ENCODE data around the gene SLK. TPM values are rescaled to one million over a fixed set of nuclear protein-coding genes. Genes with fewer than 3 reads are reported as not detected.

SLK gene
- total and polyA plus RNA-seq, 2 donors (not counting 3 experiments of a cell fraction or from before 2014, with no cell fraction given): 4.5 to 36.0 TPM

- FAIRE-seq (no peak), DNase-seq (ENCODE audit: low read depth, low spot score) (no peak)
- BruUV-seq (replicated peaks): no TSS peak
- H3K4me3 ChIP-seq (replicated peaks in 1 of 3; ENCODE audit: insufficient read depth in 1 of 3, low read depth in 1 of 3, low read length in 3 of 3): no peak overlapping the region
- no peak overlapping the region for H3K27ac ChIP-seq (ENCODE audit: insufficient read depth, low read depth, low read length)
- no peaks in the 10 kb centered on the region for H3K36me3 ChIP-seq (ENCODE audit: control insufficient read depth in 2 of 2, extremely low read depth in 1 of 2, insufficient read depth in 2 of 2, low read length in 2 of 2)
- CTCF ChIA-PET: no interaction called here
- TF ChIP-seq FOS (IDR thresholded peaks at IDR 0.05; ENCODE audit: borderline replicate concordance, insufficient read depth, low read length) (no peak), JUN (IDR thresholded peaks at IDR 0.05; ENCODE audit: borderline replicate concordance, insufficient read depth, insufficient read length, low read depth) (no peak)
- H2AFZ ChIP-seq (ENCODE audit: low read depth, low read length): no peak overlapping the region
- no peaks in the 10 kb centered on the region for H3K79me2 ChIP-seq (ENCODE audit: control insufficient read depth, insufficient read depth, low read length)
- no peaks in the 10 kb centered on the region for H3K4me1 ChIP-seq (ENCODE audit: control insufficient read depth, extremely low read depth, insufficient read depth, low read length)
- intact Hi-C loops (cut with micrococcal nuclease): no loop called here
- POLR2A ChIA-PET: no interaction called here
- no peaks in the 10 kb centered on the region for H3K9me3 ChIP-seq (replicated peaks; ENCODE audit: control insufficient read depth, insufficient read depth, low read length)
- no peaks in the 10 kb centered on the region for H4K20me1 ChIP-seq (replicated peaks; ENCODE audit: control insufficient read depth, extremely low read depth, insufficient read depth, low read length)
- no peaks in the 10 kb centered on the region for H3K27me3 ChIP-seq (ENCODE audit: control insufficient read depth in 2 of 2, insufficient read depth in 2 of 2, low read length in 2 of 2)
- dilution Hi-C loops (cut with MboI; ENCODE audit: extremely low pct_ligation_motif_present, low sequenced_read_pairs): no loop called here
- no peak overlapping the region for H3K4me2 ChIP-seq (ENCODE audit: insufficient read depth, low read length)
- H3K9ac ChIP-seq (replicated peaks; ENCODE audit: extremely low read depth, insufficient read depth, low read length): no peak overlapping the region
- no peaks in the 10 kb centered on the region for H3K9me1 ChIP-seq (replicated peaks; ENCODE audit: control insufficient read depth, extremely low read depth, insufficient read depth, low read length)
These were observed 36.5 kb upstream of the SLK start for GRCh38 chr10:103930449-103930848.

GRCh38 chr10:103930881-103931280 is 36.1 kb upstream of the SLK start:
- POLR2A ChIA-PET: no interaction called here
- Histone ChIP-seq H3K27me3 (ENCODE audit: control insufficient read depth in 2 of 2, insufficient read depth in 2 of 2, low read length in 2 of 2) (no peaks in the 10 kb centered on the region), H3K27ac (ENCODE audit: insufficient read depth, low read depth, low read length) (no peak overlapping the region), H3K9me1 (replicated peaks; ENCODE audit: control insufficient read depth, extremely low read depth, insufficient read depth, low read length) (no peaks in the 10 kb centered on the region), H3K4me1 (ENCODE audit: control insufficient read depth, extremely low read depth, insufficient read depth, low read length) (no peaks in the 10 kb centered on the region), H3K9ac (replicated peaks; ENCODE audit: extremely low read depth, insufficient read depth, low read length) (no peak overlapping the region), H4K20me1 (replicated peaks; ENCODE audit: control insufficient read depth, extremely low read depth, insufficient read depth, low read length) (no peaks in the 10 kb centered on the region), H2AFZ (ENCODE audit: low read depth, low read length) (no peak overlapping the region), H3K9me3 (replicated peaks; ENCODE audit: control insufficient read depth, insufficient read depth, low read length) (no peaks in the 10 kb centered on the region), H3K36me3 (ENCODE audit: control insufficient read depth in 2 of 2, extremely low read depth in 1 of 2, insufficient read depth in 2 of 2, low read length in 2 of 2) (no peaks in the 10 kb centered on the region), H3K4me3 (replicated peaks in 1 of 3; ENCODE audit: insufficient read depth in 1 of 3, low read depth in 1 of 3, low read length in 3 of 3) (no peak overlapping the region), H3K4me2 (ENCODE audit: insufficient read depth, low read length) (no peak overlapping the region), H3K79me2 (ENCODE audit: control insufficient read depth, insufficient read depth, low read length) (no peaks in the 10 kb centered on the region)
- intact Hi-C loops (cut with micrococcal nuclease): no loop called here
- no peak for DNase-seq (ENCODE audit: low read depth, low spot score)
- no peak for FAIRE-seq
- dilution Hi-C loops (cut with MboI; ENCODE audit: extremely low pct_ligation_motif_present, low sequenced_read_pairs): no loop called here
- BruUV-seq (replicated peaks): no TSS peak
- CTCF ChIA-PET: no interaction called here
- TF ChIP-seq CTCF (IDR thresholded peaks at IDR 0.05; ENCODE audit: extremely low read depth in 1 of 2, insufficient read depth in 1 of 2, low read depth in 1 of 2, low read length in 2 of 2): no peak
- TF ChIP-seq POLR2AphosphoS5 (IDR thresholded peaks at IDR 0.05; ENCODE audit: insufficient read depth, low read depth, low read length): no peak
- no peak for TF ChIP-seq POLR2A (IDR thresholded peaks at IDR 0.05; ENCODE audit: low read depth, low read length)
- no peak for TF ChIP-seq GATA2 (IDR thresholded peaks at IDR 0.05; ENCODE audit: insufficient read depth, insufficient read length, low read depth, low read length)
- TF ChIP-seq EZH2 (IDR thresholded peaks at IDR 0.05; ENCODE audit: borderline replicate concordance, low read depth, low read length, severe bottlenecking): no peak
- TF ChIP-seq JUN (IDR thresholded peaks at IDR 0.05; ENCODE audit: borderline replicate concordance, insufficient read depth, insufficient read length, low read depth): no peak

All from endothelial cell of umbilical vein (primary cell).